GM19193 (cell line): ENCODE data around the gene TSPOAP1.

Experiments
- POLR2A ChIP-seq: IDR thresholded peaks from 4 replicates; pipeline ENCODE4 v1.6.1; 2011; ENCODE audit not compliant: insufficient read depth, insufficient read length; ENCODE audit errors: extremely low read depth

The TSPOAP1 gene

DNA sequence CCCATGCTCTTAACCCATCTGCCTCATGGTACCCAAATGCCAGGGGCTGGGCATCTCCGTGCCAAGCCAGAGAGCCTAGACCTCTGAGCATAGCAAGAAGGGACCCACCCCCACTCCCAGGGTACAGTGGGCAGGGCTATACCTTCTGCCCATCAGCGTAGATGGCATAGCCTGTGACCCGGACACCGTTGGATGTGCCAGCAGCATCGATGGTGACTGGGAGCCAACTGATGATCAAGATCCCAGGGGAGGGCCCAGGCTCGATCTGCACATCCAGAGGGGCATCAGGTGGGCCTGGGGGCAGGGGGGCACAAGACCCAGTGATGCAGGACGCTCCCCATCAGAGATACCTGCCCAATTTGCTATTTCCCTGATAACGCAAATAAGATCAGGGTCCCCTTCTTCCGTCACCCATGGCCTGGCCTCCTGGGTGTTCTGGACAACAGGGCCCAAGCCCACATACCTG lies 17.1 kb downstream of the TSPOAP1 start:
- TF ChIP-seq POLR2A: no peak

GRCh38 chr17:58310511-58311428 lies 17.8 kb downstream of the TSPOAP1 start:
- no peak for TF ChIP-seq POLR2A

DNA sequence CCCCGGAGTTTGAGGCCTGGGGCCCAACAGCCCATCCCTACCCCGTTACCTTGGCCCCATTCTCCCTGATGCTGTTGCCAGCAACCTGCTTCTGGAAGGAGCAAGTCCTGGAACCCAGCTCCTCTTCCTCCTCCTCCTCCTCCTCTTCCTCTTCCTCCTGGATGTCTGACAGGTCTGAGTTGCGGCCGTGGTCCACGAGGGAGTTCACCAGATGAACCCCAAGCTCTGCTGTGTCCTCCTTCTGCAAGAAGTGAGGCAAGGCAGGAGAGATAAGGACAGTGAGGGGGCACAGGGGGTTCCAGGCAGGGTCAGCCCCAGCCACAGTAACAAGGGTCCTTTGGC lies 18.7 kb downstream of the TSPOAP1 start:
- TF ChIP-seq POLR2A: no peak

DNA sequence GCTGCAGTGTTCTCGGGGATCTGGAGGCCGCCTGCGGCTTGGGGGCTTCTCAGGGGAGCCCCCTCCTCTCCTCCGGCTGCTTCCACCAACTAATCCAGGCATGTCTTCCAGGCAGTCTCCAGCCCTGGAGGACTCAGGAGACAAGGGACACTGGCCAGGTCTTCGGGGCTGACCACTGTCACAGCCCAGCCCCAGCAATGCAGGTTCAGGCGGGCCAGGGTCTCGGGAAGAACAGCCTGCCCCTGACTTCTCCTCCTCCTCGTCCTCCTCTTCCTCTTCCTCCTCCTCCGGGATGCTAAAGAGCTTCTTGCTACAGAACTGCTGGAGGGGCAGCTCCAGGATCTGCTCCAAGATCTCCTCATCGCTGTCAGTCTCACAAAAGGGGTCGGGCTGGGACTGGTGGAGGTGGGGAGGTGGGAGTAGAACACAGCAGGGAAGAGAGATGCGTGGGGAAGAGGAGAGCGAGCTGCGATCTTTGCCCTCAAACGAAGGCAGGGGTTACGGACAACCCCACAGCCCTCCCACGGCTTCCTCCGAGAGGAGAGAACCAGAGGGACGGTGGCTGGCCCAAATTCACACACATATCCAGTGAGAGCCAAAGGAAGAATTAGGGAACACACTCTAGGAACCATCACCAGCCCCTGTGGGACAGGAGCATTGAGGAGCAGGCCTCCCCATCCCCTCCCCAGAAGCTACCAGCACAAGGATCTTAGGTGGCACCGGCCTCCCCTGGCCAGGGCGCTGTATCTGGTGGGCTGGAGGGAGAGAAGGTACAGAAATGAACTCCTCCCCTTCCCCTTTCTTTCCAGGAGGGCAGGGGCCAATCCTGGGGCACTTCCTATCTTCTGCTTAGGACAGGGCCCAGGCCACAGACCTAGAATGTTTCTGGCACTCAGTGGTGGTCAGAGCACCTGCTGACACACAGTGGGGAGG lies 19.3 kb downstream of the TSPOAP1 start:
- TF ChIP-seq POLR2A: no peak

- no peak for TF ChIP-seq POLR2A
Observed at GRCh38 chr17:58308173-58308984, 20.2 kb downstream of the TSPOAP1 start.

- TF ChIP-seq POLR2A: no peak
Observed at GRCh38 chr17:58307468-58308172, 21.0 kb downstream of the TSPOAP1 start.

GRCh38 chr17:58306131-58306951 lies 22.3 kb downstream of the TSPOAP1 start:
- TF ChIP-seq POLR2A: no peak

GRCh38 chr17:58305626-58306025 lies 23.0 kb downstream of the TSPOAP1 start:
- TF ChIP-seq POLR2A: no peak

- no peak for TF ChIP-seq POLR2A
Observed at GRCh38 chr17:58304750-58305486, 23.7 kb downstream of the TSPOAP1 start.

- no peak for TF ChIP-seq POLR2A
Observed at GRCh38 chr17:58303971-58304749, 24.4 kb downstream of the TSPOAP1 start.

GRCh38 chr17:58302919-58303585 lies 25.5 kb downstream of the TSPOAP1 start:
- TF ChIP-seq POLR2A: no peak
